Lung (tissue), 12 donors: ENCODE measurements around the gene MAX. TPM values are rescaled to one million over a fixed set of nuclear protein-coding genes. Genes with fewer than 3 reads are reported as not detected.

Source experiments
- ATAC-seq: fragments of 200-7000 bp; cut with Tn5 transposase; one replicate; pipeline ENCODE4 v1.9.1; 2020; ENCODE audit warnings: moderate number of reproducible peaks; ENCODE audit not compliant: insufficient read depth, low FRiP score
- DNase-seq, 3 donors: peaks; one replicate each; pipeline ENCODE4 v3.0.0-alpha.2; 2013 to 2017
- H3K27ac ChIP-seq, 2 donors: one replicate each; pipeline ENCODE4 v1.5.1; 2013; ENCODE audit warnings: mild to moderate bottlenecking in 2 of 2, moderate library complexity in 2 of 2, control low read depth in 1 of 2, inconsistent platforms in 1 of 2, low read depth in 1 of 2, low read length in 1 of 2
- H3K27me3 ChIP-seq, 3 donors: one replicate each; pipeline ENCODE4 v1.5.1; 2013; ENCODE audit warnings: low read length in 2 of 3; ENCODE audit not compliant: control insufficient read depth in 3 of 3, insufficient read depth in 3 of 3
- H3K36me3 ChIP-seq, 4 donors: one replicate each; pipeline ENCODE4 v1.5.1; 2013; ENCODE audit warnings: low read length in 4 of 4, mild to moderate bottlenecking in 1 of 4, moderate library complexity in 1 of 4; ENCODE audit not compliant: control insufficient read depth in 4 of 4, insufficient read depth in 4 of 4
- H3K4me1 ChIP-seq, 5 donors: one replicate each; pipeline ENCODE4 v1.5.1; 2013; ENCODE audit warnings: low read length in 5 of 5, mild to moderate bottlenecking in 2 of 5, moderate library complexity in 1 of 5; ENCODE audit not compliant: control insufficient read depth in 5 of 5, insufficient read depth in 5 of 5
- H3K4me3 ChIP-seq: one replicate; pipeline ENCODE4 v1.5.1; 2013; ENCODE audit warnings: mild to moderate bottlenecking, control low read depth, moderate library complexity
- H3K9ac ChIP-seq, 2 donors: one replicate each; pipeline ENCODE4 v1.5.1; 2013; ENCODE audit warnings: low read length in 2 of 2, control low read depth in 1 of 2; ENCODE audit not compliant: insufficient read depth in 1 of 2
- H3K9me3 ChIP-seq, 4 donors: one replicate each; pipeline ENCODE4 v1.5.1; 2013; ENCODE audit warnings: low read length in 3 of 4, mild to moderate bottlenecking in 1 of 4, moderate library complexity in 1 of 4; ENCODE audit not compliant: control insufficient read depth in 4 of 4, insufficient read depth in 3 of 4
- CTCF ChIP-seq: IDR thresholded peaks from 2 replicates; pipeline ENCODE4 v1.5.1; 2012; ENCODE audit warnings: mild to moderate bottlenecking; ENCODE audit errors: control extremely low read depth, extremely low read depth
- WGBS, 2 donors: extraction: QIAGEN DNeasy Blood & Tissue Kit; methylation state at CpG; one replicate each; pipeline ENCODE4 v1.1.7; 2013; 5-methylcytosine and 5-hydroxymethylcytosine counted together
- polyA plus RNA-seq, 2 donors: library from polyadenylated mRNA; stranded (reverse); fragments of 200-250 nt; gene quantifications; one replicate each; pipeline ENCODE4 v1.2.1, GENCODE V29; 2013
- total RNA-seq, 2 donors: library from RNA; depleted of rRNA in 1 of 2; stranded (reverse); fragments of >200 nt in 1 of 2; gene quantifications; one replicate each; pipeline ENCODE4 v1.2.1, GENCODE V29; 2014 to 2021
- donor health status: control.
- donor health status: control.
- donor health status: Bipolar disorder and iron deficiency.
- donor health status: healthy.
- donor health status: DM: yes; HTN: yes; CAD: no.

The MAX gene
- total and polyA plus RNA-seq, 4 donors: 45.1 to 110 (median 57.7) TPM

DNA sequence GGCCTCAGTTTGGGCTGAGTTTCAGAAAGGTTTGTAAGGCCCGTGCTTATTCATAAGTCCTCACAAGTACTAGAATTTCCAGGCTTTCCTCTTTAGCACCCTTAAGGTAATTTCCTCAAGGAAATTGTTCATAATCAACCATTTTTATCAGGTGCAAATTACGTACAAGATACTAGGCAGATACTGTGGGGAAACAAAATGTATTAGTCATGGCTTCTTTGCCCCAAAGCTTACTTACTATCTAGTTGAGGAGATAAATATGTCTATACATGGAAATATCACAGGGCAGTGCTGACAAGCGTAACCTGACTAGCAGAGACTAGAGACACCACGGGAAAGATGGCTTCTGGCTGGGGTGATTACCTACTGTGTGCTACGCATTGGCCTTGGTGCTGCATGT lies 22.5 kb downstream of the MAX start:
- Histone ChIP-seq H3K27ac (no peak overlapping the region), H3K4me1 (peaks cover 0 to 46% (median 0%) of the 10 kb centered on the region in 5 donors), H3K4me3 (no peak overlapping the region), H3K9ac (no peak overlapping the region), H3K9me3 (no peaks in the 10 kb centered on the region), H3K36me3 (peaks cover 8 to 35% (median 25%) of the 10 kb centered on the region in 4 donors), H3K27me3 (no peaks in the 10 kb centered on the region)
- 80 to 85% methylated on average over 5 of the region's 5 CpGs for WGBS, 2 donors
- no peak for ATAC-seq
- DNase-seq: no peak
- no peak for TF ChIP-seq CTCF

DNA sequence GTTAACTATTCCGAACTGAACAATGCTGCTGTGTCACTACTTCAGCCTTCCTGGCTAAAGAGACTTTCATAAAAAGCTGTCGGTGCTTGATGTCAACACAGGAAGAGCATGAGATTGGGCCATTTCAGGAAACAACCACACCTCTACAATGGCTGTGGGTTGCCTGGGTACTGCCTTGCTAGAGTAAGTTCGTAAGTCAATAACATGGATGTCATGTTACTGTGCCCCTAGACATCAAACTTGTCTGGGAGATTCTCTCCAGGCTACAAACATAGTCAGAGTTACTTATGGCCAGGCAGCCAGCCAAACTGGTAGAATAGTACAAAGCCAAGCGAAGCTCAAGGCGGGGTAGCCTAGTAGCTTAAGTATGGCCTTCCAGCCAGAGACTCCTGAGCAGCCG lies 23.1 kb downstream of the MAX start:
- H3K4me1 ChIP-seq: peaks cover 0 to 47% (median 0%) of the 10 kb centered on the region in 5 donors
- WGBS, 2 donors: 54 to 63% methylated on average over 6 of the region's 6 CpGs
- no peaks in the 10 kb centered on the region for H3K9me3 ChIP-seq
- ATAC-seq: no peak
- peak overlapping the region; percentile 30 to 65 for H3K27ac ChIP-seq
- no peak for TF ChIP-seq CTCF
- H3K27me3 ChIP-seq: no peaks in the 10 kb centered on the region
- no peak overlapping the region for H3K9ac ChIP-seq
- H3K4me3 ChIP-seq: no peak overlapping the region
- peak in 1 of 3 donors; percentile 19 for DNase-seq
- H3K36me3 ChIP-seq: peaks cover 8 to 35% (median 25%) of the 10 kb centered on the region in 4 donors

- 97 to 100% methylated on average over 2 of the region's 2 CpGs for WGBS, 2 donors
- ATAC-seq: no peak
- TF ChIP-seq CTCF: no peak
- H3K9ac ChIP-seq: no peak overlapping the region
- H3K36me3 ChIP-seq: peaks cover 5 to 30% (median 21%) of the 10 kb centered on the region in 4 donors
- no peaks in the 10 kb centered on the region for H3K9me3 ChIP-seq
- no peaks in the 10 kb centered on the region for H3K27me3 ChIP-seq
- H3K4me1 ChIP-seq: peaks cover 0 to 40% (median 0%) of the 10 kb centered on the region in 5 donors
- H3K4me3 ChIP-seq: no peak overlapping the region
- H3K27ac ChIP-seq: no peak overlapping the region
- DNase-seq: no peak
Measured at GRCh38 chr14:65077318-65077717, 25.0 kb downstream of the MAX start.
